GM12892 (cell line): ENCODE measurements around the gene TSPAN10.

Source experiments
- POLR2A ChIP-seq: IDR thresholded peaks from 2 replicates; pipeline ENCODE4 v1.6.1; 2011; ENCODE audit warnings: low read depth, low read length, control low read depth
- POLR2AphosphoS5 ChIP-seq: IDR thresholded peaks from 2 replicates; pipeline ENCODE4 v1.6.1; 2011; ENCODE audit warnings: low read depth, low read length, control low read depth
- TAF1 ChIP-seq: IDR thresholded peaks from 2 replicates; pipeline ENCODE4 v1.6.1; 2011; ENCODE audit warnings: low read depth, mild to moderate bottlenecking, control low read depth, low read length, borderline replicate concordance

DNA sequence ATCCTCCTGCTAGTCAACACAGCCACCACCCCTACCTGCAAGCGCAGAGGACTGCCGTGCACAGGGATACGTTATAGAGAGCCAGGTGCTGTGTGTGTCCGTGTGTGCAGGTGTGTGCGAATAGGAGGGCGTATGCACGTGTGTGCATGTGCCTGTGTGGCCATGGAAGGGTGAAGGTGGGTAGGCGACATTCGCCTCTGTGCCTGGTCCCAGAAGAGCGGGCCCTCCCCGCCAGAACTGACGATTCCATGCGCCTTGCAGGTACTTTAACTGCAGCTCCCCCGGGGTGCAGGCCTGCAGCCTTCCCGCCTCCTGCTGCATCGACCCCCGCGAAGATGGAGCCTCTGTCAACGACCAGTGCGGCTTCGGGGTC is 10.6 kb downstream of the TSPAN10 start:
- TF ChIP-seq POLR2A (no peak), POLR2AphosphoS5 (no peak), TAF1 (no peak)
